Activated T-helper 17 cell treated with anti-CD3 and anti-CD28 coated beads, Interleukin-2, amount 50 U/mL, for 72 hours (primary cell): Measurements from ENCODE around the gene PTPRN2. TPM values are rescaled to one million over a fixed set of nuclear protein-coding genes. Genes with fewer than 3 reads are reported as not detected.

Experiments
- ATAC-seq: fragments of 150-1000 bp; cut with Tn5 transposase; replicated peaks from 2 replicates; pipeline ENCODE4 v1.10.0; 2021; ENCODE audit warnings: mild to moderate bottlenecking, moderate library complexity
- H3K27ac Mint-ChIP-seq: one replicate; pipeline ENCODE4 v1.8.0; 2022; ENCODE audit warnings: mixed read lengths
- H3K27me3 Mint-ChIP-seq: one replicate; pipeline ENCODE4 v1.8.0; 2022; ENCODE audit warnings: mixed read lengths
- H3K36me3 Mint-ChIP-seq: one replicate; pipeline ENCODE4 v1.8.0; 2022; ENCODE audit warnings: low read depth, mild to moderate bottlenecking, mixed read lengths
- H3K4me1 Mint-ChIP-seq: one replicate; pipeline ENCODE4 v1.8.0; 2022; ENCODE audit warnings: mixed read lengths
- H3K4me3 Mint-ChIP-seq: one replicate; pipeline ENCODE4 v1.8.0; 2022; ENCODE audit warnings: mild to moderate bottlenecking, mixed read lengths
- H3K9me3 Mint-ChIP-seq: one replicate; pipeline ENCODE4 v1.8.0; 2022; ENCODE audit warnings: mixed read lengths
- total RNA-seq, 2 donors: library from RNA; stranded (reverse); gene quantifications; one replicate each; pipeline ENCODE4 v1.2.3, GENCODE V29; 2022

Gene PTPRN2
- total RNA-seq, 2 donors from 2014 or later, result 0.48 to 1.4 TPM

DNA sequence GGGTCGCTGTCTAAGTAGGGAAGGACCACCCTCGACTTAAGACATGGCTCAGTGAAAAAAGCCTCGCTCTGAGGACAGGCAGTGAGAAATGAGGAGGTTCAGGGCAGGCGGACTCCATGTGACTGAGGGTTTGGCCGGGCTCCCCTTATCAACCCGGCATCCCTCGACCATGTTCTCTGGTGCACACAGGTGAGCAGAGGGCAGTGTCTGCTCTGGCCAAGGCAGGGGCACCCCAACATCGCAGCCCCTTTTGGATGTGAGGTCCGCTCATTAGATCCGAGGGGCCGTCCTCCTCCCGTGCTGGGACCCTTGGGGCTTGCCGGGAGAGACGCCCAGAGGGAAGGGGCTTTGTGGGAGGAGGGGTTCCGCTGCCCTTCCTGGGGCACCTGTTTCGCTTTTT is 775.7 kb downstream of the PTPRN2 start:
- ATAC-seq, result no peak
- Mint-ChIP-seq H3K4me3 (no peak overlapping the region), H3K9me3 (no peaks in the 10 kb centered on the region), H3K27me3 (no peaks in the 10 kb centered on the region), H3K36me3 (no peaks in the 10 kb centered on the region), H3K27ac (no peak overlapping the region), H3K4me1 (no peaks in the 10 kb centered on the region)

GRCh38 chr7:157809863-157810851 is 777.5 kb downstream of the PTPRN2 start:
- Mint-ChIP-seq H3K9me3 (no peaks in the 10 kb centered on the region), H3K27me3 (no peaks in the 10 kb centered on the region), H3K4me1 (no peaks in the 10 kb centered on the region), H3K4me3 (no peak overlapping the region), H3K36me3 (no peaks in the 10 kb centered on the region), H3K27ac (no peak overlapping the region)
- ATAC-seq, result no peak

GRCh38 chr7:157809154-157809862 is 778.3 kb downstream of the PTPRN2 start:
- Mint-ChIP-seq H3K36me3 (no peaks in the 10 kb centered on the region), H3K4me1 (no peaks in the 10 kb centered on the region), H3K27ac (no peak overlapping the region), H3K27me3 (peaks cover 7% of the 10 kb centered on the region), H3K9me3 (no peaks in the 10 kb centered on the region), H3K4me3 (no peak overlapping the region)
- ATAC-seq, result no peak

DNA sequence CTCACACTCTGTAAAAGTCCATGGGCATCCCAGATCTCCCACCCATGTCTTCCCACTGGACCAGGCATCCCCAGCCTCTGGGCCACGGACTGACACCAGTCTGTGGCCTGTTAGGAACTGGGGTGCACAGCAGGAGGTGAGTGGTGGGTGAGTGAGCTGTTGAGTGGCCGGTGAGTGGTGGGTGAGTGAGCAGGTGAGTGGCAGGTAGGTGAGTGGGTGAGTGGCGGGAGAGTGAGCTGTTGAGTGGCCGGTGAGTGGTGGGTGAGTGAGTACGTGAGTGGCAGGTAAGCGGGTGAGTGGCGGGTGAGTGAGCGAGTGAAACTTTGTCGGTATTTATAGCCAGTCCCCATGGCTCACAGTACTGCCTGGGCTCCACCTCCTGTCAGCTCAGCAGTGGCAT is 779.6 kb downstream of the PTPRN2 start:
- Mint-ChIP-seq H3K36me3 (no peaks in the 10 kb centered on the region), H3K4me1 (no peaks in the 10 kb centered on the region), H3K9me3 (no peaks in the 10 kb centered on the region), H3K27ac (no peak overlapping the region), H3K4me3 (no peak overlapping the region), H3K27me3 (peaks cover 9% of the 10 kb centered on the region)
- ATAC-seq, result no peak

- no peak for ATAC-seq
- Mint-ChIP-seq H3K4me3 (no peak overlapping the region), H3K36me3 (no peaks in the 10 kb centered on the region), H3K27ac (no peak overlapping the region), H3K27me3 (peaks cover 9% of the 10 kb centered on the region), H3K4me1 (no peaks in the 10 kb centered on the region), H3K9me3 (no peaks in the 10 kb centered on the region)
These were observed 780.1 kb downstream of the PTPRN2 start for GRCh38 chr7:157807510-157807909.

GRCh38 chr7:157806711-157807110 is 780.9 kb downstream of the PTPRN2 start:
- H3K36me3 Mint-ChIP-seq, result no peaks in the 10 kb centered on the region
- H3K27ac Mint-ChIP-seq, result no peak overlapping the region
- no peak for ATAC-seq
- no peaks in the 10 kb centered on the region for H3K9me3 Mint-ChIP-seq
- peaks cover 9% of the 10 kb centered on the region for H3K27me3 Mint-ChIP-seq
- no peaks in the 10 kb centered on the region for H3K4me1 Mint-ChIP-seq
- H3K4me3 Mint-ChIP-seq, result no peak overlapping the region

- Mint-ChIP-seq H3K36me3 (no peaks in the 10 kb centered on the region), H3K4me3 (no peak overlapping the region), H3K9me3 (no peaks in the 10 kb centered on the region), H3K27ac (no peak overlapping the region), H3K27me3 (peaks cover 9% of the 10 kb centered on the region), H3K4me1 (no peaks in the 10 kb centered on the region)
- no peak for ATAC-seq
These were observed 781.9 kb downstream of the PTPRN2 start for GRCh38 chr7:157805713-157806112.

- no peak overlapping the region for H3K4me3 Mint-ChIP-seq
- H3K27ac Mint-ChIP-seq, result no peak overlapping the region
- H3K36me3 Mint-ChIP-seq, result no peaks in the 10 kb centered on the region
- no peak for ATAC-seq
- no peaks in the 10 kb centered on the region for H3K9me3 Mint-ChIP-seq
- no peaks in the 10 kb centered on the region for H3K4me1 Mint-ChIP-seq
- peaks cover 9% of the 10 kb centered on the region for H3K27me3 Mint-ChIP-seq
These were observed 783.7 kb downstream of the PTPRN2 start for GRCh38 chr7:157803906-157804305.

- Mint-ChIP-seq H3K4me3 (no peak overlapping the region), H3K36me3 (no peaks in the 10 kb centered on the region), H3K27me3 (peaks cover 9% of the 10 kb centered on the region), H3K27ac (no peak overlapping the region), H3K4me1 (no peaks in the 10 kb centered on the region), H3K9me3 (no peaks in the 10 kb centered on the region)
- no peak for ATAC-seq
These were observed 785.5 kb downstream of the PTPRN2 start for GRCh38 chr7:157801971-157802675.

DNA sequence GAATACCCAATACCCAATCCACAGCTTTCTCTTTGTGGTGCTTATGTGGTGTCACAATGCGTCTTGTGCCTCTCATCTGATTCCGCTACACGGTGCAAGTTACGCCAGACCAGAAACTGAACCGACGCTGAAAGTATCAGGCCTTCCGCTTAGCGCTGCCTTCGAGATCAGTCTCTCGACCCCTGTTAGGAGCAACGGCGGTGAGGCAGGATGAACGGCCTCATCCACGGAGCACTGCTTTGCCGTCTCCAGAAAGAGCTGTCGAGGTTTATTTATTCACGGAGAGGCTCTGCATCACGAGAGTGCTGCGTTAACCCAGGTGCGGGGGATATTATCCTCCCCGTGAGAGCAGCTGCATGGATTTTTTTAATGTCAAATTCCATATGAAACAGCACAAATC is 786.5 kb downstream of the PTPRN2 start:
- Mint-ChIP-seq H3K4me3 (no peak overlapping the region), H3K9me3 (no peaks in the 10 kb centered on the region), H3K36me3 (no peaks in the 10 kb centered on the region), H3K27ac (no peak overlapping the region), H3K4me1 (no peaks in the 10 kb centered on the region), H3K27me3 (peaks cover 11% of the 10 kb centered on the region)
- ATAC-seq, result no peak

DNA sequence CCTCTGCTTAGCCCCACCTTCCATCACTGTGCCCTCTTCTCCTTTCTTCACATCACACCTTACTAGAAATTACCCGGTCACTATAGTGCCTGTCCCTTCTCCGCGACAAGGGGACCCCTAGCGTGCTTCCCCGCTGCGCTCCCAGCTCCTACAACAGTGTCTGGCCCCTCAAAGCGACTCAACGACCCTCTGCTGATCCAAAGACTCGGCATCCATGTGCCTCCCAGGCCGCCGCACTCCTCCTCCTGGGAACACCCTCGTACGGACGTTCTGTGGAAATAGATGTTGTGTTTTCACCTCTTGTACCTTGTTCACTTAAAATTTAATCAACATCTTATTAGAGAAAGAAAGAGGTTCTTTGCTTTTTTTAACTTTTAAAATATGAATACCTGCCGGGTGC is 787.3 kb downstream of the PTPRN2 start:
- no peaks in the 10 kb centered on the region for H3K36me3 Mint-ChIP-seq
- H3K27ac Mint-ChIP-seq, result no peak overlapping the region
- H3K4me3 Mint-ChIP-seq, result no peak overlapping the region
- H3K27me3 Mint-ChIP-seq, result peaks cover 15% of the 10 kb centered on the region
- H3K9me3 Mint-ChIP-seq, result no peaks in the 10 kb centered on the region
- no peaks in the 10 kb centered on the region for H3K4me1 Mint-ChIP-seq
- ATAC-seq, result no peak

GRCh38 chr7:157799076-157799685 is 788.4 kb downstream of the PTPRN2 start:
- peaks cover 11% of the 10 kb centered on the region for H3K27me3 Mint-ChIP-seq
- H3K4me1 Mint-ChIP-seq, result peaks cover 3% of the 10 kb centered on the region
- no peak overlapping the region for H3K27ac Mint-ChIP-seq
- no peaks in the 10 kb centered on the region for H3K9me3 Mint-ChIP-seq
- H3K36me3 Mint-ChIP-seq, result no peaks in the 10 kb centered on the region
- ATAC-seq, result no peak
- no peak overlapping the region for H3K4me3 Mint-ChIP-seq

GRCh38 chr7:157797361-157797760 is 790.3 kb downstream of the PTPRN2 start:
- Mint-ChIP-seq H3K4me3 (no peak overlapping the region), H3K4me1 (peaks cover 4% of the 10 kb centered on the region), H3K27me3 (peaks cover 11% of the 10 kb centered on the region), H3K36me3 (no peaks in the 10 kb centered on the region), H3K9me3 (no peaks in the 10 kb centered on the region), H3K27ac (no peak overlapping the region)
- no peak for ATAC-seq

- H3K36me3 Mint-ChIP-seq, result no peaks in the 10 kb centered on the region
- H3K4me1 Mint-ChIP-seq, result peaks cover 4% of the 10 kb centered on the region
- no peak for ATAC-seq
- H3K27me3 Mint-ChIP-seq, result peaks cover 11% of the 10 kb centered on the region
- no peaks in the 10 kb centered on the region for H3K9me3 Mint-ChIP-seq
- H3K27ac Mint-ChIP-seq, result no peak overlapping the region
- no peak overlapping the region for H3K4me3 Mint-ChIP-seq
These were observed 790.8 kb downstream of the PTPRN2 start for GRCh38 chr7:157796846-157797245.
